ENCODE data around the gene RAP1B.

GRCh38 chr12:68572661-68573060 lies 38.0 kb upstream of the RAP1B start:
- TF ChIP-seq FOXA1 (IDR thresholded peaks at IDR 0.05) (no peak), SUZ12 (IDR thresholded peaks at IDR 0.05) (no peak), SP1 (IDR thresholded peaks at IDR 0.05) (no peak), BHLHE40 (IDR thresholded peaks at IDR 0.05; ENCODE audit: borderline replicate concordance) (no peak), CTBP1 (IDR thresholded peaks at IDR 0.05; ENCODE audit: borderline replicate concordance) (no peak), FOXK2 (IDR thresholded peaks at IDR 0.05) (no peak), ZNF384 (IDR thresholded peaks at IDR 0.05) (no peak), TARDBP (IDR thresholded peaks at IDR 0.05) (no peak), ELF4 (IDR thresholded peaks at IDR 0.05) (no peak), FOXM1 (IDR thresholded peaks at IDR 0.05; ENCODE audit: borderline replicate concordance) (no peak)
- TF ChIP-seq, protein P1, sequence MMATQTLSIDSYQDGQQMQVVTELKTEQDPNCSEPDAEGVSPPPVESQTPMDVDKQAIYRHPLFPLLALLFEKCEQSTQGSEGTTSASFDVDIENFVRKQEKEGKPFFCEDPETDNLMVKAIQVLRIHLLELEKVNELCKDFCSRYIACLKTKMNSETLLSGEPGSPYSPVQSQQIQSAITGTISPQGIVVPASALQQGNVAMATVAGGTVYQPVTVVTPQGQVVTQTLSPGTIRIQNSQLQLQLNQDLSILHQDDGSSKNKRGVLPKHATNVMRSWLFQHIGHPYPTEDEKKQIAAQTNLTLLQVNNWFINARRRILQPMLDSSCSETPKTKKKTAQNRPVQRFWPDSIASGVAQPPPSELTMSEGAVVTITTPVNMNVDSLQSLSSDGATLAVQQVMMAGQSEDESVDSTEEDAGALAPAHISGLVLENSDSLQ (IDR thresholded peaks at IDR 0.05), result no peak

Measured in HEK293T (cell line).